ENCODE results near the gene TTN.

GRCh38 chr2:178630581-178630980 lies 176.6 kb downstream of the TTN start:
- TF ChIP-seq, protein P1, sequence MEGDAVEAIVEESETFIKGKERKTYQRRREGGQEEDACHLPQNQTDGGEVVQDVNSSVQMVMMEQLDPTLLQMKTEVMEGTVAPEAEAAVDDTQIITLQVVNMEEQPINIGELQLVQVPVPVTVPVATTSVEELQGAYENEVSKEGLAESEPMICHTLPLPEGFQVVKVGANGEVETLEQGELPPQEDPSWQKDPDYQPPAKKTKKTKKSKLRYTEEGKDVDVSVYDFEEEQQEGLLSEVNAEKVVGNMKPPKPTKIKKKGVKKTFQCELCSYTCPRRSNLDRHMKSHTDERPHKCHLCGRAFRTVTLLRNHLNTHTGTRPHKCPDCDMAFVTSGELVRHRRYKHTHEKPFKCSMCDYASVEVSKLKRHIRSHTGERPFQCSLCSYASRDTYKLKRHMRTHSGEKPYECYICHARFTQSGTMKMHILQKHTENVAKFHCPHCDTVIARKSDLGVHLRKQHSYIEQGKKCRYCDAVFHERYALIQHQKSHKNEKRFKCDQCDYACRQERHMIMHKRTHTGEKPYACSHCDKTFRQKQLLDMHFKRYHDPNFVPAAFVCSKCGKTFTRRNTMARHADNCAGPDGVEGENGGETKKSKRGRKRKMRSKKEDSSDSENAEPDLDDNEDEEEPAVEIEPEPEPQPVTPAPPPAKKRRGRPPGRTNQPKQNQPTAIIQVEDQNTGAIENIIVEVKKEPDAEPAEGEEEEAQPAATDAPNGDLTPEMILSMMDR (IDR thresholded peaks at IDR 0.05), result no peak
- TF ChIP-seq EP300 (IDR thresholded peaks at IDR 0.05) (no peak), POLR2AphosphoS5 (IDR thresholded peaks at IDR 0.05) (no peak)

Measured in suprapubic skin (tissue), 4 donors.